ENCODE measurements around the gene F8.

Gene F8

GRCh38 chrX:155022585-155022984 lies at the start of gene F8:
Gene F8, minus strand, starts transcription at chrX:155022723. Its CDS starts 171 bp downstream, at chrX:155022552.
- H3K4me3 Mint-ChIP-seq = no peak within 1 kb of the TSS
- H3K27me3 Mint-ChIP-seq = no peaks in the 10 kb centered on the region
- H3K36me3 Mint-ChIP-seq (ENCODE audit: low read depth) = no peaks in the 10 kb centered on the region
- peaks cover 8% of the 10 kb centered on the region for H3K4me1 Mint-ChIP-seq (ENCODE audit: low read depth)
- H3K27ac Mint-ChIP-seq = no peak within 1 kb of the TSS
- H3K9me3 Mint-ChIP-seq = no peaks in the 10 kb centered on the region

- peaks cover 37% of the 10 kb centered on the region for H3K36me3 Mint-ChIP-seq (ENCODE audit: low read depth)
- peak overlapping the region; percentile 90 for H3K27ac Mint-ChIP-seq
- H3K9me3 Mint-ChIP-seq = no peaks in the 10 kb centered on the region
- H3K4me3 Mint-ChIP-seq = peak overlapping the region; percentile 87
- H3K27me3 Mint-ChIP-seq = no peaks in the 10 kb centered on the region
- peaks cover 65% of the 10 kb centered on the region for H3K4me1 Mint-ChIP-seq (ENCODE audit: low read depth)
These were observed 49.3 kb upstream of the F8 start for GRCh38 chrX:155071694-155072280.

- Mint-ChIP-seq H3K4me3 (peak within 1 kb of the TSS; percentile 92), H3K27me3 (no peaks in the 10 kb centered on the region), H3K27ac (peak within 1 kb of the TSS; percentile 90), H3K36me3 (ENCODE audit: low read depth) (peaks cover 37% of the 10 kb centered on the region), H3K9me3 (no peaks in the 10 kb centered on the region), H3K4me1 (ENCODE audit: low read depth) (peaks cover 65% of the 10 kb centered on the region)
These were observed 48.6 kb upstream of the F8 start, which contains the start of the genes BRCC3, CMC4 and MTCP1 for GRCh38 chrX:155070975-155071693. Gene BRCC3, plus strand, starts transcription at chrX:155071508. Its CDS starts 20 bp downstream, at chrX:155071528. Gene CMC4, minus strand, starts transcription at chrX:155071136. Its CDS starts 7,113 bp downstream, at chrX:155064023. Gene MTCP1, minus strand, starts transcription at chrX:155071136. Its CDS starts 5,126 bp downstream, at chrX:155066010.

- Mint-ChIP-seq H3K4me1 (ENCODE audit: low read depth) (peaks cover 61% of the 10 kb centered on the region), H3K27ac (peak overlapping the region; percentile 83), H3K4me3 (peak overlapping the region; percentile 92), H3K27me3 (no peaks in the 10 kb centered on the region), H3K9me3 (no peaks in the 10 kb centered on the region), H3K36me3 (ENCODE audit: low read depth) (peaks cover 35% of the 10 kb centered on the region)
These were observed 48.1 kb upstream of the F8 start for GRCh38 chrX:155070663-155070974.

- H3K27me3 Mint-ChIP-seq = no peaks in the 10 kb centered on the region
- H3K4me3 Mint-ChIP-seq = peak overlapping the region; percentile 92
- H3K9me3 Mint-ChIP-seq = no peaks in the 10 kb centered on the region
- H3K27ac Mint-ChIP-seq = peak overlapping the region; percentile 83
- peaks cover 55% of the 10 kb centered on the region for H3K4me1 Mint-ChIP-seq (ENCODE audit: low read depth)
- peaks cover 29% of the 10 kb centered on the region for H3K36me3 Mint-ChIP-seq (ENCODE audit: low read depth)
These were observed 47.5 kb upstream of the F8 start for GRCh38 chrX:155070038-155070437.

- H3K36me3 Mint-ChIP-seq (ENCODE audit: low read depth) = peaks cover 27% of the 10 kb centered on the region
- H3K4me3 Mint-ChIP-seq = peak overlapping the region; percentile 92
- no peaks in the 10 kb centered on the region for H3K9me3 Mint-ChIP-seq
- no peaks in the 10 kb centered on the region for H3K27me3 Mint-ChIP-seq
- no peak overlapping the region for H3K27ac Mint-ChIP-seq
- peaks cover 54% of the 10 kb centered on the region for H3K4me1 Mint-ChIP-seq (ENCODE audit: low read depth)
These were observed 46.9 kb upstream of the F8 start for GRCh38 chrX:155069414-155069813.

- H3K27ac Mint-ChIP-seq = peak overlapping the region; percentile 71
- no peaks in the 10 kb centered on the region for H3K9me3 Mint-ChIP-seq
- H3K4me1 Mint-ChIP-seq (ENCODE audit: low read depth) = peaks cover 41% of the 10 kb centered on the region
- peak overlapping the region; percentile 53 for H3K4me3 Mint-ChIP-seq
- H3K36me3 Mint-ChIP-seq (ENCODE audit: low read depth) = peaks cover 15% of the 10 kb centered on the region
- H3K27me3 Mint-ChIP-seq = no peaks in the 10 kb centered on the region
These were observed 45.6 kb upstream of the F8 start for GRCh38 chrX:155068165-155068564.

- peaks cover 30% of the 10 kb centered on the region for H3K4me1 Mint-ChIP-seq (ENCODE audit: low read depth)
- H3K9me3 Mint-ChIP-seq = no peaks in the 10 kb centered on the region
- no peaks in the 10 kb centered on the region for H3K27me3 Mint-ChIP-seq
- no peak overlapping the region for H3K4me3 Mint-ChIP-seq
- no peak overlapping the region for H3K27ac Mint-ChIP-seq
- peaks cover 10% of the 10 kb centered on the region for H3K36me3 Mint-ChIP-seq (ENCODE audit: low read depth)
These were observed 42.7 kb upstream of the F8 start for GRCh38 chrX:155065035-155065734.

- H3K27me3 Mint-ChIP-seq = no peaks in the 10 kb centered on the region
These were observed 39.2 kb upstream of the F8 start for GRCh38 chrX:155061760-155062159.

GRCh38 chrX:155056877-155057792 lies 34.6 kb upstream of the F8 start:
- Mint-ChIP-seq H3K4me1 (ENCODE audit: low read depth) (peaks cover 20% of the 10 kb centered on the region), H3K27ac (peak overlapping the region; percentile 55), H3K9me3 (no peaks in the 10 kb centered on the region), H3K4me3 (peak overlapping the region; percentile 51), H3K36me3 (ENCODE audit: low read depth) (peaks cover 24% of the 10 kb centered on the region), H3K27me3 (no peaks in the 10 kb centered on the region)

More at GRCh38 chrX:155061760-155062159, 39.2 kb upstream of the F8 start:
- peaks cover 7% of the 10 kb centered on the region for H3K4me1 Mint-ChIP-seq (ENCODE audit: low read depth)
- H3K4me3 Mint-ChIP-seq = no peak overlapping the region
- H3K36me3 Mint-ChIP-seq (ENCODE audit: low read depth) = peaks cover 5% of the 10 kb centered on the region
- no peak overlapping the region for H3K27ac Mint-ChIP-seq
- no peaks in the 10 kb centered on the region for H3K9me3 Mint-ChIP-seq

GRCh38 chrX:155056471-155056870 lies 33.9 kb upstream of the F8 start:
- H3K27me3 Mint-ChIP-seq = no peaks in the 10 kb centered on the region
- peaks cover 26% of the 10 kb centered on the region for H3K36me3 Mint-ChIP-seq (ENCODE audit: low read depth)
- peaks cover 20% of the 10 kb centered on the region for H3K4me1 Mint-ChIP-seq (ENCODE audit: low read depth)
- H3K4me3 Mint-ChIP-seq = no peak overlapping the region
- no peaks in the 10 kb centered on the region for H3K9me3 Mint-ChIP-seq
- peak overlapping the region; percentile 55 for H3K27ac Mint-ChIP-seq

- Mint-ChIP-seq H3K9me3 (no peaks in the 10 kb centered on the region), H3K4me3 (no peak overlapping the region), H3K27ac (no peak overlapping the region), H3K36me3 (ENCODE audit: low read depth) (peaks cover 27% of the 10 kb centered on the region), H3K27me3 (no peaks in the 10 kb centered on the region), H3K4me1 (ENCODE audit: low read depth) (peaks cover 26% of the 10 kb centered on the region)
These were observed 33.0 kb upstream of the F8 start for GRCh38 chrX:155055494-155055893.

- Mint-ChIP-seq H3K27me3 (no peaks in the 10 kb centered on the region), H3K4me3 (no peak overlapping the region)
These were observed 31.7 kb upstream of the F8 start for GRCh38 chrX:155054255-155054654.

GRCh38 chrX:155053656-155054055 lies 31.1 kb upstream of the F8 start:
- H3K27me3 Mint-ChIP-seq = no peaks in the 10 kb centered on the region
- H3K27ac Mint-ChIP-seq = peak overlapping the region; percentile 8
- no peak overlapping the region for H3K4me3 Mint-ChIP-seq
- no peaks in the 10 kb centered on the region for H3K9me3 Mint-ChIP-seq
- H3K36me3 Mint-ChIP-seq (ENCODE audit: low read depth) = peaks cover 27% of the 10 kb centered on the region
- H3K4me1 Mint-ChIP-seq (ENCODE audit: low read depth) = peaks cover 39% of the 10 kb centered on the region

More at GRCh38 chrX:155054255-155054654, 31.7 kb upstream of the F8 start:
- Mint-ChIP-seq H3K27ac (no peak overlapping the region), H3K4me1 (ENCODE audit: low read depth) (peaks cover 34% of the 10 kb centered on the region), H3K9me3 (no peaks in the 10 kb centered on the region), H3K36me3 (ENCODE audit: low read depth) (peaks cover 27% of the 10 kb centered on the region)
